Measurements from ENCODE around the gene MLH1. TPM values are rescaled to one million over a fixed set of nuclear protein-coding genes. Genes with fewer than 3 reads are reported as not detected.

The MLH1 gene
- total RNA-seq, 1 experiment from 2014 or later, result 47.2 TPM

DNA sequence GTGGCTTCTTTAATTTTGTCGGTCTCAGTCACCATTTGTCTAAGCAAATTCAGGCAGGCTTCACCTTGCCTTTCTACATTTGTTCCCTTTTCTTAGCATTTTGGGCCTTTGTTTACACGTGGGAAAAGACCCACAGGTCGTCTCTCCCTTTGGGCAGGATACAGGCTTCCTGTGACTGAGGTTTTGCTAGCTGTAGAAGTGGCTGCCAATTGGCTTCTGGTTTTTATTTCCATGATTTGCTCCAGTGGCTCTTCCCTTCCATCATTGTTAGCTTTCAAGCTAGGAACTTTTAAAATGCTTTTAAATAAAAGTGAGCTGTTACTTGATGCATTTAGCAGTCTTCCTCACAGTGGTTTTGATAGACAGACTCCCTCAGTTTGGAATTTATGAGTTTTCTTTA is 37.3 kb downstream of the MLH1 start:
- POLR2A ChIA-PET, result interaction anchor here (0.6 kb wide), 1 partner anchor 129 kb away, joined by 3 read pairs; no protein-coding TSS in a partner anchor
- H3K4me1 Mint-ChIP-seq, result no peaks in the 10 kb centered on the region
- DNase-seq (ENCODE audit: low spot score), result no peak
- H3K27ac Mint-ChIP-seq, result no peak overlapping the region
- CTCF ChIA-PET, result no interaction called here
- H3K4me3 Mint-ChIP-seq, result no peak overlapping the region
- ATAC-seq, result no peak
- H3K9me3 Mint-ChIP-seq, result peaks cover 3% of the 10 kb centered on the region; the same call in 1 of the 2 replicates
- no peaks in the 10 kb centered on the region for H3K27me3 Mint-ChIP-seq (ENCODE audit: low read depth)
- no peak for TF ChIP-seq MXD4 (CRISPR knock-in tag; IDR thresholded peaks at IDR 0.05; ENCODE audit: borderline replicate concordance)
- peaks cover 62% of the 10 kb centered on the region for H3K36me3 Mint-ChIP-seq

DNA sequence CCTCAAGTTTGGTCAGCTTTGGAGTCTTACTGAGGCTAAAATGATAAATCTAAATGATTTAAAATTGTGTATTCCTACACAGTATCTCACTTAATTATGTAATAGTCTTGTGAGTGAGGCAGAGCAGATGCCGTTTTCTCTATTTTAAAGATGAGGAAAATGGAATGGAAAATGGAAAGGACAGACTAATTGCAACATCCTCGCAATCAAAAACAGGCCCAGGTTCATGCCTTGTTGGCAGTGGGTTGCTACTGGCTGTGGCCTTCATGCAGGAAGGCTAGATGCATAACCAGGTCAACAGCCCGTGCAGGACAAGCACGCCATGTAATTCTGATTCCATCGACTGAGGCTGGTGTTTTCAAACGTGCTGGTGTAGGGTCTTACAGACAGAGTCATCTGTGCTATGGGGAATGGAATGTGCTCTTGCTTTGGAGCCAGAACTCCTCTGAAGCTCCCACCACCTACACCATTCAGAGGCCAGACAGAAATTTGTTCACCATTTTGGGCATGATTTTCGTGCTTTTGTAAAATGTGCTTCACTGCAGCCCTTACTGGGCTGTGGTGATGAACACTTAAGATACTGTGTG is 37.9 kb downstream of the MLH1 start:
- DNase-seq (ENCODE audit: low spot score) (no peak), ATAC-seq (no peak)
- TF ChIP-seq MLX (CRISPR knock-in tag; IDR thresholded peaks at IDR 0.05), result no peak
- no peak for TF ChIP-seq SOX15 (CRISPR knock-in tag; IDR thresholded peaks at IDR 0.05)
- TF ChIP-seq, protein P1, sequence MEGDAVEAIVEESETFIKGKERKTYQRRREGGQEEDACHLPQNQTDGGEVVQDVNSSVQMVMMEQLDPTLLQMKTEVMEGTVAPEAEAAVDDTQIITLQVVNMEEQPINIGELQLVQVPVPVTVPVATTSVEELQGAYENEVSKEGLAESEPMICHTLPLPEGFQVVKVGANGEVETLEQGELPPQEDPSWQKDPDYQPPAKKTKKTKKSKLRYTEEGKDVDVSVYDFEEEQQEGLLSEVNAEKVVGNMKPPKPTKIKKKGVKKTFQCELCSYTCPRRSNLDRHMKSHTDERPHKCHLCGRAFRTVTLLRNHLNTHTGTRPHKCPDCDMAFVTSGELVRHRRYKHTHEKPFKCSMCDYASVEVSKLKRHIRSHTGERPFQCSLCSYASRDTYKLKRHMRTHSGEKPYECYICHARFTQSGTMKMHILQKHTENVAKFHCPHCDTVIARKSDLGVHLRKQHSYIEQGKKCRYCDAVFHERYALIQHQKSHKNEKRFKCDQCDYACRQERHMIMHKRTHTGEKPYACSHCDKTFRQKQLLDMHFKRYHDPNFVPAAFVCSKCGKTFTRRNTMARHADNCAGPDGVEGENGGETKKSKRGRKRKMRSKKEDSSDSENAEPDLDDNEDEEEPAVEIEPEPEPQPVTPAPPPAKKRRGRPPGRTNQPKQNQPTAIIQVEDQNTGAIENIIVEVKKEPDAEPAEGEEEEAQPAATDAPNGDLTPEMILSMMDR (IDR thresholded peaks at IDR 0.05), result no peak
- no peak for TF ChIP-seq ZBTB21 (CRISPR knock-in tag; IDR thresholded peaks at IDR 0.05; ENCODE audit: borderline replicate concordance)
- no peak for TF ChIP-seq JAZF1 (CRISPR knock-in tag; IDR thresholded peaks at IDR 0.05)
- no peak for TF ChIP-seq PRRX2 (CRISPR knock-in tag; IDR thresholded peaks at IDR 0.05)
- TF ChIP-seq E2F5 (CRISPR knock-in tag; IDR thresholded peaks at IDR 0.05), result no peak
- no peak for TF ChIP-seq FOXK1 (CRISPR knock-in tag; IDR thresholded peaks at IDR 0.05)
- TF ChIP-seq ZNF396 (CRISPR knock-in tag; IDR thresholded peaks at IDR 0.05; ENCODE audit: borderline replicate concordance), result no peak
- no peak for TF ChIP-seq ZNF671 (CRISPR knock-in tag; IDR thresholded peaks at IDR 0.05)
- no peak for TF ChIP-seq GRHL2 (CRISPR knock-in tag; IDR thresholded peaks at IDR 0.05; ENCODE audit: insufficient replicate concordance, severe bottlenecking)
- no peak for TF ChIP-seq ZNF317 (CRISPR knock-in tag; IDR thresholded peaks at IDR 0.05; ENCODE audit: borderline replicate concordance, low read depth)
- TF ChIP-seq, protein P2, sequence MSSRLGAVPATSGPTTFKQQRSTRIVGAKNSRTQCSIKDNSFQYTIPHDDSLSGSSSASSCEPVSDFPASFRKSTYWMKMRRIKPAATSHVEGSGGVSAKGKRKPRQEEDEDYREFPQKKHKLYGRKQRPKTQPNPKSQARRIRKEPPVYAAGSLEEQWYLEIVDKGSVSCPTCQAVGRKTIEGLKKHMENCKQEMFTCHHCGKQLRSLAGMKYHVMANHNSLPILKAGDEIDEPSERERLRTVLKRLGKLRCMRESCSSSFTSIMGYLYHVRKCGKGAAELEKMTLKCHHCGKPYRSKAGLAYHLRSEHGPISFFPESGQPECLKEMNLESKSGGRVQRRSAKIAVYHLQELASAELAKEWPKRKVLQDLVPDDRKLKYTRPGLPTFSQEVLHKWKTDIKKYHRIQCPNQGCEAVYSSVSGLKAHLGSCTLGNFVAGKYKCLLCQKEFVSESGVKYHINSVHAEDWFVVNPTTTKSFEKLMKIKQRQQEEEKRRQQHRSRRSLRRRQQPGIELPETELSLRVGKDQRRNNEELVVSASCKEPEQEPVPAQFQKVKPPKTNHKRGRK (CRISPR knock-in tag; IDR thresholded peaks at IDR 0.05; ENCODE audit: borderline replicate concordance), result no peak
- no peak for TF ChIP-seq TP53 (CRISPR knock-in tag; IDR thresholded peaks at IDR 0.05)
- POLR2A ChIA-PET, result interaction anchor here (0.6 kb wide), 1 partner anchor 129 kb away, joined by 3 read pairs; no protein-coding TSS in a partner anchor
- H3K9me3 Mint-ChIP-seq, result peaks cover 3% of the 10 kb centered on the region; the same call in 1 of the 2 replicates
- no peak overlapping the region for H3K27ac Mint-ChIP-seq
- peaks cover 62% of the 10 kb centered on the region for H3K36me3 Mint-ChIP-seq
- no peaks in the 10 kb centered on the region for H3K4me1 Mint-ChIP-seq
- H3K4me3 Mint-ChIP-seq, result no peak overlapping the region
- CTCF ChIA-PET, result no interaction called here
- H3K27me3 Mint-ChIP-seq (ENCODE audit: low read depth), result no peaks in the 10 kb centered on the region

GRCh38 chr3:37032961-37033360 is 39.6 kb downstream of the MLH1 start:
- peaks cover 60% of the 10 kb centered on the region for H3K36me3 Mint-ChIP-seq
- no peak for TF ChIP-seq PRDM15 (CRISPR knock-in tag; IDR thresholded peaks at IDR 0.05)
- no peak for TF ChIP-seq ZNF425 (CRISPR knock-in tag; conservative IDR thresholded peaks at IDR 0.05)
- no peak for TF ChIP-seq CREM (CRISPR knock-in tag; IDR thresholded peaks at IDR 0.05)
- TF ChIP-seq, protein P3, sequence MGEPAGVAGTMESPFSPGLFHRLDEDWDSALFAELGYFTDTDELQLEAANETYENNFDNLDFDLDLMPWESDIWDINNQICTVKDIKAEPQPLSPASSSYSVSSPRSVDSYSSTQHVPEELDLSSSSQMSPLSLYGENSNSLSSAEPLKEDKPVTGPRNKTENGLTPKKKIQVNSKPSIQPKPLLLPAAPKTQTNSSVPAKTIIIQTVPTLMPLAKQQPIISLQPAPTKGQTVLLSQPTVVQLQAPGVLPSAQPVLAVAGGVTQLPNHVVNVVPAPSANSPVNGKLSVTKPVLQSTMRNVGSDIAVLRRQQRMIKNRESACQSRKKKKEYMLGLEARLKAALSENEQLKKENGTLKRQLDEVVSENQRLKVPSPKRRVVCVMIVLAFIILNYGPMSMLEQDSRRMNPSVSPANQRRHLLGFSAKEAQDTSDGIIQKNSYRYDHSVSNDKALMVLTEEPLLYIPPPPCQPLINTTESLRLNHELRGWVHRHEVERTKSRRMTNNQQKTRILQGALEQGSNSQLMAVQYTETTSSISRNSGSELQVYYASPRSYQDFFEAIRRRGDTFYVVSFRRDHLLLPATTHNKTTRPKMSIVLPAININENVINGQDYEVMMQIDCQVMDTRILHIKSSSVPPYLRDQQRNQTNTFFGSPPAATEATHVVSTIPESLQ (CRISPR knock-in tag; IDR thresholded peaks at IDR 0.05), result no peak

More at GRCh38 chr3:37032961-37033360, 39.6 kb downstream of the MLH1 start:
- Mint-ChIP-seq H3K9me3 (peaks cover 3% of the 10 kb centered on the region; the same call in 1 of the 2 replicates), H3K4me3 (no peak overlapping the region), H3K27ac (no peak overlapping the region), H3K27me3 (ENCODE audit: low read depth) (no peaks in the 10 kb centered on the region), H3K4me1 (no peaks in the 10 kb centered on the region)
- DNase-seq (ENCODE audit: low spot score) (no peak), ATAC-seq (no peak)
- ChIA-PET CTCF (no interaction called here), POLR2A (no interaction called here)

All from WTC11 (cell line).